Activated CD8-positive, alpha-beta memory T cell treated with anti-CD3 and anti-CD28 coated beads, Interleukin-2, amount 10 ng/mL, durations not matched to agents 7 days and 5 days (primary cell): Measurements from ENCODE around the gene PHGDH. TPM values are rescaled to one million over a fixed set of nuclear protein-coding genes. Genes with fewer than 3 reads are reported as not detected.
A peak's percentile ranks its signal among the peaks of the same experiment; 100 is the strongest.
"Not testable (repeated sequence)": the region's sequence is repeated elsewhere in the genome, so short reads cannot be mapped to it uniquely, and the experiment has no call there.

ENCODE experiments used
- ATAC-seq: fragments of 150-1000 bp; cut with Tn5 transposase; one replicate; pipeline ENCODE4 v1.10.0; 2021; ENCODE audit warnings: moderate library complexity
- CTCF ChIA-PET: fragments of 350-600 bp; sonication (Branson Sonifier 250); formaldehyde crosslinking; loops from one replicate; lab custom pipeline; 2021; ENCODE audit warnings: antibody characterized with exemption; lab: Charles Lee
- DNase-seq: peaks from one replicate; pipeline ENCODE4 v3.0.0-alpha.2; 2020
- H3K27ac Mint-ChIP-seq: one replicate; pipeline ENCODE4 v1.8.0; 2021; ENCODE audit warnings: mild to moderate bottlenecking, mixed read lengths
- H3K27me3 Mint-ChIP-seq: one replicate; pipeline ENCODE4 v1.8.0; 2021; ENCODE audit warnings: mixed read lengths
- H3K36me3 Mint-ChIP-seq: one replicate; pipeline ENCODE4 v1.8.0; 2021; ENCODE audit warnings: mild to moderate bottlenecking, mixed read lengths
- H3K4me1 Mint-ChIP-seq: one replicate; pipeline ENCODE4 v1.8.0; 2021; ENCODE audit warnings: mixed read lengths
- H3K4me3 Mint-ChIP-seq: one replicate; pipeline ENCODE4 v1.8.0; 2021; ENCODE audit warnings: mild to moderate bottlenecking, moderate library complexity, mixed read lengths
- H3K9me3 Mint-ChIP-seq: one replicate; pipeline ENCODE4 v1.8.0; 2022; ENCODE audit warnings: low read depth, mixed read lengths
- total RNA-seq, 2 experiments: library from RNA; stranded (reverse); gene quantifications; one replicate each; pipeline ENCODE4 v1.2.3, GENCODE V29; 2021

The PHGDH gene
- total RNA-seq, 2 experiments from 2014 or later: 165 to 209 TPM

DNA sequence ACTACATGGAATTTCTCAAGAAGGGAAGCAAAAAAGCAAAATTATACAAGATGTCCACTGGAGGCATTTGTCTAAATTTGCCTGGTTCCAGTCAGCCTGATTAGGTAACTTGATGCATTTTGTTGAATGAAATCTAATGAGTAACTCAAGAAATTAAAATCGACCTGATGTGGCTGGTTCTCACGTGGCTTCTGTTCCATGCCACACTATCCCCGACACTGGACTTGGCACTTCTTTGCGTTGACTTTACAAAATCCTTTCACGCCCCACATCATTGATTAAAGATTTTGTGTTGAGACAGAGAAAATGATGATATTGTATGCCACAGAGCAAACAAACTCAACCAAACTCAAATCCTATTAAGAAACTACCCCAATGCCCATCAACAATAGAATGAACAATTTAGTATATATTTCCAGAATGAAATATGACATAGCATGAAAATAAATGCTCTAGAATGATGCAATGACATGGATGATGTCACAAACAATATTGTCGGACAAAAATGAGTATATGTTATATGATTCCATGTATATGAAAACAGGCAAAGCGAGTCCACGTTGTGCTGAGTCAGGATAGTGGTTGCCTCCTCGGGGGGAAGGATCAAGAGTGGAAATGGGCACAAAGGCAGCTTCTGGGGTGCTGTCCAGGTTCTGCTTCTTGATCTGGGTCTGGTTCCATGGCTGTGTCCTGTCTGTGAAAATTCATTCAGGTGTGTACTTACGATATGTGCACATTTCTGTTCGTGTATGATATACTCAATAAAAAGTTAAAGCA is 69.9 kb downstream of the PHGDH start:
- CTCF ChIA-PET: interaction anchor here (1.9 kb wide), 1 partner anchor 38 kb away, joined by 5 read pairs; no protein-coding TSS in a partner anchor
- DNase-seq: peak; percentile 11

DNA sequence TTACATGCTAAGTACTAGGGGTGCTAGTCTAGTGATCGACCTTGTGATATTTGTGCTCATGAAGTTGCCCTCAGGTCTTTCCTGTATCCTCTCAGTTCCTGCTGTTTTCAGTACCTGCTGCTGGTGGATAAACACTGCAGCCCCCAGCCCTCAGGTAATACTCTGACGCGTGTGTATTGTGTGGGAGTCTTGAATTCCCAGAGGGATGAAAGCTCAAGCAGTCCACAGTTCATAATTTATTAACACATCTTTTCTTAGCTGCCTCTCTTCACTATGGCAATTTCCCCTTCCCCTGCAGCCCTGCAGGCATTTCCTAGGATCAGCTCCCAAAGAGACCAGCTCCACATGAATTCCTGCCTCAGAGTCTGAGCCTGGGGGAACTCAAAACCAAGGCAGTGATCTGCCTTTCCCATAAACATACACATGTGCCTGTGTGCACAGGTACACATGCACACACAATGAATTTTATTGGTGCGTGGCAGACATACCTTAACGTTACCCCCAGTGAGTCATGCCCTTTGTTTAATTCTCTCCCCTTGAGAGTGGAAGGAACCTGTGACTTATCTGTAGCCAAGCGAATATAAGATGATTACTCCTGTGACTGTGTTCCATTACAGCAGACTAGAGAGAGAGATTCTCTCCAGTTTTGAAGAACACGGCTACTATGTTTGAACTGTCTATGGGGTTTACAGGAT is 71.0 kb downstream of the PHGDH start:
- H3K4me3 Mint-ChIP-seq: no peak overlapping the region
- CTCF ChIA-PET: interaction anchor here (1.9 kb wide), 1 partner anchor 39 kb away, joined by 5 read pairs; no protein-coding TSS in a partner anchor
- no peak overlapping the region for H3K27ac Mint-ChIP-seq
- peaks cover 75% of the 10 kb centered on the region for H3K27me3 Mint-ChIP-seq
- no peaks in the 10 kb centered on the region for H3K9me3 Mint-ChIP-seq
- ATAC-seq (peak; percentile 23), DNase-seq (peak; percentile 32)
- H3K4me1 Mint-ChIP-seq: peaks cover 37% of the 10 kb centered on the region
- H3K36me3 Mint-ChIP-seq: no peaks in the 10 kb centered on the region

More for the DNA sequence above, 69.9 kb downstream of the PHGDH start:
- H3K27me3 Mint-ChIP-seq: peaks cover 74% of the 10 kb centered on the region
- peaks cover 29% of the 10 kb centered on the region for H3K4me1 Mint-ChIP-seq
- no peaks in the 10 kb centered on the region for H3K36me3 Mint-ChIP-seq
- no peak overlapping the region for H3K27ac Mint-ChIP-seq
- no peak for ATAC-seq
- no peaks in the 10 kb centered on the region for H3K9me3 Mint-ChIP-seq
- no peak overlapping the region for H3K4me3 Mint-ChIP-seq

DNA sequence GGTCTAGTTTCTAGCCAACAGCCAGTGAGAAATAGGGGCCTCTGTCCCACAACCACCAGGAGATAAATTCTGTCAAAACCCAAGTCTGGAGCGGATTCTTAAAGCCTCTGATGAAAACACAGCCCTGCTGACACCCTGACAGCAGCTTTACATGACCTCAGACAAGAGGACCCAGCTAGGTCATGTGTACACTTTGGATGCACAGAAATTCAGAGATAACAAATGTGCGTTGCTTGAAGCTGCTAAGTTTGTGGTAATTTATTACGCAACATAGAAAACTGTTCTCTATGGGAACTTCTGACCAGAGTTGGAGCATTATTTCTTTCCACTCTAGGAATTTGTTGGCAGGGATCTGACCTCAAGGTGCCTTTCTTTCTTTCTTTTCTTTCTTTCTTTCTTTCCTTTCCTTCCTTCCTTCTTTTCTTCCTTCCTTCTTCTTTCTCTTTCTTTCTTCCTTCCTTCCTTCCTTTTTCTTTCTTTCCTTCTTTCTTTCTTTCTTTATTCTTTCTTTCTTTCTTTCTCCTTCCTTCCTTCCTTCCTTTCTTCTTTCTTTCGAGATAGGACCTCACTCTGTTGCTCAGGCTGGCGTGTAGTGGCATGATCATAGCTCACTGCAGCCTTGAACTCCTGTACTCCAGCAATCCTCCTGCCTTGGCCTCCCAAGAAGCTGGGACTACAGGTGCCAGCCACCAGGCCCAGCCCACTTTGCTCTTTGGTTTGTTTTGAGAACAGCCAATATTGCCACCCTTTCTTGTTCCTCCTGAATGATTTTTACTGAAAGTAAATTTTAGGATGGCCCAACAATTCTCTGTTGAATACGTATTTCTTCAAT is 71.8 kb downstream of the PHGDH start:
- Mint-ChIP-seq H3K4me3 (no peak overlapping the region), H3K27me3 (peaks cover 68% of the 10 kb centered on the region), H3K4me1 (peaks cover 39% of the 10 kb centered on the region), H3K9me3 (no peaks in the 10 kb centered on the region), H3K36me3 (no peaks in the 10 kb centered on the region), H3K27ac (no peak overlapping the region)
- no peak for ATAC-seq
- CTCF ChIA-PET: interaction anchor here (1.3 to 1.9 kb wide), 2 partner anchors 15 to 40 kb away, joined by 3 to 5 read pairs; partner anchors contain the start of gene HMGCS2
- peak; percentile 23 for DNase-seq

DNA sequence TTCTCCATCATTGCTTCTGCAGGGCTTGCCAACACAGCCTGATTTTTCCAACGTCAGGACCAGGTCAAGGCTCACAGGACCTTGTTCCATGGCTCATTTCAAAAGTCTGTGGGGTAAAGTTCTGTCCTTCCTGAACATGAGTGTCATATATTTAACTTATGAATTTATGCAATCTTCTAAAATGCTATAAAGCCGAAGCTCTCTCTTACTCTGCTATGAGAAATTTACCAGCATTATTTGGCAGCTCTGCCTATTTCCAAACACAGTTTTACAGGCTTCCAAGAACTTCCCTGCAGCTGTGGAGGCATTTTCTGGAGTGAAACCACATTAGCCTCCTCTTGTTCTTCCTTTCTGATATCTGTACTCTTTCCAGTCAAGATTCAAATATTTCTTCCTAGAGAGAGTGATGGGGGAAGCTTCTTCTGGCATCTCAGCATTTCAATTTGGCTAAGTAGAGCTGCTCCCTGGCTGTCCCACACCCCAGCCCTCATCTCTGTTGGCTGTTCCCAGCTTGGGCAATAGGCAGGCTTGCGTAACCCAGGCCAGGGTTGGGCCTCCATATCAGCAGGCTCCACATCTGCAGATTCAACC is 72.6 kb downstream of the PHGDH start:
- Mint-ChIP-seq H3K4me3 (no peak overlapping the region), H3K27me3 (peaks cover 65% of the 10 kb centered on the region), H3K9me3 (no peaks in the 10 kb centered on the region), H3K27ac (no peak overlapping the region), H3K36me3 (no peaks in the 10 kb centered on the region), H3K4me1 (peaks cover 39% of the 10 kb centered on the region)
- no peak for DNase-seq
- ATAC-seq: no peak
- CTCF ChIA-PET: interaction anchor here (1.3 kb wide), 1 partner anchor 16 kb away, joined by 3 read pairs; the partner anchor contains the start of gene HMGCS2

DNA sequence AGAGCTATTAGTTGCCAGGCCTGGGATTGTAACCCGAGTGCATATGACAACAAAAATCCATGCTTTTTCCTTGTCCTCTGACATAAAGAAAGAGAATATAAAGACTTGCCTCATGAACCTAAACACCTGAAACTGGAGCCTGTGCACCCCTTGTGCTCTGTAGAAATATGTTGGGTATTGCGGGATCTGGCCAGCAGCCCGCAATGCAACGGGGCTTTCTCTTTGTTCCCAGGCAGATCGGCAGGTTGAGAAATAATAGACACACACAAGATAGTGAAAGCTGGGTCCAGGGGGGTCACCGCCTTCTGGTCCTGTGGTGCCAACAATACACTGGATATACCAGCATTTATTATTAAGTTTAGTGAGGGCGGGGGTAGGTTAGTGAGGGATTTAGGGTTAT is 74.3 kb downstream of the PHGDH start:
- Mint-ChIP-seq H3K4me1 (peaks cover 39% of the 10 kb centered on the region), H3K27me3 (peaks cover 64% of the 10 kb centered on the region), H3K27ac (peak overlapping the region; percentile 64)
- ATAC-seq, H3K36me3 Mint-ChIP-seq, H3K4me3 Mint-ChIP-seq, H3K9me3 Mint-ChIP-seq, DNase-seq: not testable (repeated sequence)
- CTCF ChIA-PET: interaction anchor here (3.7 kb wide), 1 partner anchor 42 kb away, joined by 12 read pairs; no protein-coding TSS in a partner anchor

DNA sequence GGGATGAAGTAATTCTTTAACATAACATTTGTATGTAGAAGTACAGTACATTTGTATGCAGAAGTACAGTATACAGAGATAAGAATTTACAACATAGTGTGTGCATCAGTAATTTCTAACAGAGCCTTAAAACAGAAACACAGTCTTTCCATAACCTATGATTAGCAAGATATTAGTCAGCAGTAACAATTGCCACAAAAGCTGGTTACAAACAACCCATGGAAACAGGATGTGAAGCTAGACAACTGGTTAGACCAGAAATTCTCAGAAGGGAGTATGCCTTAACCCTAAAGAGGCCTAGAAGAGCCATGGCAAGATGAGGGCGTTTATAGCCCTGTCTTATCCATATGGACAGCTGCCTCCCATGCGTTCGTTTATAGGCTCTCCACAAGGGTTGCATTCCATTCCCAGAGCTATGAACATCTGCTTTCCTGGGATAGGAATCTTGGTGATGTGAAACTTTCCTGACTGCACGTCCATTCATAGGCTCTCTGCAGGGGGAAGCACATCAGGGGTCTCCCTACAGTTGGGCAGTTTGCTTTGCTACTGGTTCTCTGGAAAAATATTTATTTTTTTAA is 74.8 kb downstream of the PHGDH start:
- CTCF ChIA-PET: interaction anchor here (3.7 kb wide), 1 partner anchor 42 kb away, joined by 12 read pairs; no protein-coding TSS in a partner anchor
- H3K36me3 Mint-ChIP-seq, H3K9me3 Mint-ChIP-seq, ATAC-seq: not testable (repeated sequence)
- H3K27ac Mint-ChIP-seq: peak overlapping the region; percentile 64
- peaks cover 63% of the 10 kb centered on the region for H3K27me3 Mint-ChIP-seq
- peak; percentile 62 for DNase-seq
- H3K4me3 Mint-ChIP-seq: peak overlapping the region; percentile 9
- peaks cover 39% of the 10 kb centered on the region for H3K4me1 Mint-ChIP-seq

DNA sequence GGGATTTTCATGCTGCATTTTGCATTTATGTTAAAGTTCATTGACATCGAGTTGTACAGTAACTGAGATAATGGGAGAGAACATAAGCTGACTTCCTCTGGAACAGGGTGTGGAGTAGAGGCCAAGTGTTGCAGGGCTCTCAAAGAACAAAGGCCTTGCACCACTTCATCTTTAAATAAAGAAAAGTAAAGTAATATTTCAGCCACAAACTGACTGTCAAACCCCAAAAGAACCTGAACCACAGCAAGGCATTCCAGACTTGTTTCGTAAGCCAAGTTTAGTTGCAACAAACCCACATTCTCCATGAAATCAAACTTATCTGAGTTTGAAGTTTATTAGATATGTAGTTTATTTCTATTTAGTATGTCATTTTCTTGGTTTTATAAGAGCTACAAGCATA is 76.0 kb downstream of the PHGDH start:
- no peak for ATAC-seq
- H3K36me3 Mint-ChIP-seq: no peaks in the 10 kb centered on the region
- no peaks in the 10 kb centered on the region for H3K9me3 Mint-ChIP-seq
- H3K4me1 Mint-ChIP-seq: peaks cover 39% of the 10 kb centered on the region
- no peak for DNase-seq
- no peak overlapping the region for H3K4me3 Mint-ChIP-seq
- H3K27ac Mint-ChIP-seq: no peak overlapping the region
- CTCF ChIA-PET: interaction anchor here (1.1 to 3.7 kb wide), 4 partner anchors 11 to 86 kb away, joined by 3 to 12 read pairs (median 9); no protein-coding TSS in a partner anchor
- peaks cover 57% of the 10 kb centered on the region for H3K27me3 Mint-ChIP-seq

DNA sequence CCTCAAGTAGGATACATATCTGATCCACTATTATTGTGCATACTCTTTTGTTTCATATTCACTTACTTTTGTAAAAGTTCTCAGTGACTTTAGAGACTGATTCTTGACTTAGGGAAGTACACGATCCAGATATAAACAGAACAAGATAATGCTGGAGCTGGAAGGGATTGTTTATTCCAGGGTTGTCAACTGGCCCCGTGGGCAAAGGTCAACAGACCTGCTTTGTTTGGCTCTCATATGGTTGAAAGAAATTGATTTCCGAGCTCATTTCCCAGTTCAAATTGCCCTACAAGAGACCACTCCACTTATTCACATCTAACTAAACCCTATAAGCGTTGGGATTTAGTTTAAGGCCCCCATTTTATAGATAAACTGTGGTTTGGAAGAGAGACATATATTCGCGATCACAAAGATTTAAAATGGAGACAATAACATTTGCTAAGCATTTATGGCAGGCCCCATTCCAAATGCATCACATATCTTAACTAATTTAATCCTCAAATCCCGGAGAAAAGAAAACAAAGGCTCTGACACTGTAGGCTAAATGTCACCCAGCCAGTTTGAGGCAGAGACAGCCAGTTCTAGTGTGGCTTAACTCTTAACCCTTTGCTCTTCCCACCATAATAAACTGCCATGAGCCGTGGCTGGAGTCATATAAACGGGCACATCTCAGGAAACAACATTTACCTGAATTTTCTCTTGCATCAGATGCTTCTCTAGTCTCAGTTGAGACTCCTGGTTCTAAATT is 78.9 kb downstream of the PHGDH start:
- Mint-ChIP-seq H3K36me3 (no peaks in the 10 kb centered on the region), H3K9me3 (no peaks in the 10 kb centered on the region), H3K27me3 (peaks cover 36% of the 10 kb centered on the region), H3K27ac (no peak overlapping the region), H3K4me3 (no peak overlapping the region), H3K4me1 (peaks cover 20% of the 10 kb centered on the region)
- DNase-seq (no peak), ATAC-seq (no peak)
- CTCF ChIA-PET: interaction anchor here (3.3 kb wide), 1 partner anchor 18 kb away, joined by 12 read pairs; no protein-coding TSS in a partner anchor

DNA sequence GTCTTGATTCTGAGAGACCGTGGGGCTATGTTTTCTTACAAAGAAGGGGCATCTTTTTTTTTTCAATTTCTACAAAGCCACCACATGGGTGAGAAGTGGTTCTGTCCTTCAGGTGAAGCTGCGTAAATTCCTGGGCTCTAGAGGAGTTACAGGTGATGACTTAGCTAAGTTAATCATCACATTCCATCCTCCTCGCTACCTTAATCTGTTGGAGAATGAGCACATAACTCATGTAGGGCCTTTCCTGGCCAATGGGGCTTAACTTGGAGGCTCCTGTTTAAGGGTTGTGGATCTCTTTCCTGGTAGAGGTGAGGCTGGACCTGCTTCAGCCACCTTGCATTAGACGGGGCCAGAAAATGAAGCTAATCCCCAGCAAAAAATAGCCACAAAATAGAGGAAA is 79.6 kb downstream of the PHGDH start:
- Mint-ChIP-seq H3K4me3 (no peak overlapping the region), H3K36me3 (no peaks in the 10 kb centered on the region), H3K9me3 (no peaks in the 10 kb centered on the region), H3K27ac (no peak overlapping the region), H3K27me3 (peaks cover 35% of the 10 kb centered on the region), H3K4me1 (peaks cover 12% of the 10 kb centered on the region)
- no peak for ATAC-seq
- CTCF ChIA-PET: interaction anchor here (0.8 kb wide), 1 partner anchor 17 kb away, joined by 3 read pairs; no protein-coding TSS in a partner anchor
- no peak for DNase-seq
